Neuronal stem cell (in vitro differentiated cells): Measurements from ENCODE around the gene TBX1.

Experiments
- DNase-seq: peaks from one replicate; pipeline ENCODE4 v3.0.0-alpha.2; 2013; ENCODE audit warnings: low spot score
- H2AFZ ChIP-seq: one replicate; pipeline ENCODE4 v1.6.1; 2013; ENCODE audit warnings: mild to moderate bottlenecking, low read length, inconsistent platforms
- H2AK5ac ChIP-seq: 2 replicates; pipeline ENCODE4 v1.6.1; 2013; ENCODE audit warnings: low read depth, mild to moderate bottlenecking, inconsistent platforms, low read length, moderate library complexity, mixed read lengths
- H2BK120ac ChIP-seq: 2 replicates; pipeline ENCODE4 v1.6.1; 2013; ENCODE audit warnings: low read depth, mild to moderate bottlenecking, inconsistent platforms, low read length, moderate library complexity, mixed read lengths
- H2BK12ac ChIP-seq: one replicate; pipeline ENCODE4 v1.6.1; 2013; ENCODE audit warnings: low read length, inconsistent platforms
- H2BK15ac ChIP-seq: 2 replicates; pipeline ENCODE4 v1.6.1; 2013; ENCODE audit warnings: mild to moderate bottlenecking, low read length, inconsistent platforms, mixed read lengths
- H2BK5ac ChIP-seq: one replicate; pipeline ENCODE4 v1.6.1; 2013; ENCODE audit warnings: inconsistent platforms, mild to moderate bottlenecking, low read length, moderate library complexity
- H3K14ac ChIP-seq: one replicate; pipeline ENCODE4 v1.6.1; 2013; ENCODE audit warnings: low read length, inconsistent platforms
- H3K18ac ChIP-seq: 2 replicates; pipeline ENCODE4 v1.6.1; 2013; ENCODE audit warnings: low read length, inconsistent platforms
- H3K23ac ChIP-seq: 2 replicates; pipeline ENCODE4 v1.6.1; 2013; ENCODE audit warnings: low read depth, mild to moderate bottlenecking, mixed read lengths, low read length, inconsistent platforms; ENCODE audit not compliant: poor library complexity
- H3K27ac ChIP-seq: replicated peaks from 3 replicates; pipeline ENCODE4 v1.5.1; 2013; ENCODE audit warnings: low read length, inconsistent platforms
- H3K27me3 ChIP-seq, 3 experiments: 2 replicates each; pipeline ENCODE4 v1.6.1; 2013; ENCODE audit warnings: low read length in 3 of 3, mild to moderate bottlenecking in 2 of 3, inconsistent platforms in 1 of 3, low read depth in 1 of 3, mixed read lengths in 1 of 3, moderate library complexity in 1 of 3; ENCODE audit not compliant: control insufficient read depth in 3 of 3, insufficient read depth in 3 of 3
- H3K36me3 ChIP-seq, 2 donors: replicated peaks in 1 of 2; 2 replicates each; pipeline ENCODE4 v1.6.1; 2013; ENCODE audit warnings: low read length in 2 of 2; ENCODE audit not compliant: control insufficient read depth in 2 of 2, insufficient read depth in 2 of 2
- H3K4ac ChIP-seq: 2 replicates; pipeline ENCODE4 v1.6.1; 2013; ENCODE audit warnings: inconsistent platforms, mild to moderate bottlenecking, low read length, moderate library complexity
- H3K4me1 ChIP-seq, 2 donors: 1 replicate in 1 of 2; 2 replicates in 1 of 2; pipeline ENCODE4 v1.6.1; 2013; ENCODE audit warnings: low read length in 2 of 2, low read depth in 1 of 2; ENCODE audit not compliant: control insufficient read depth in 2 of 2, insufficient read depth in 1 of 2
- H3K4me2 ChIP-seq: one replicate; pipeline ENCODE4 v1.6.1; 2013; ENCODE audit warnings: mild to moderate bottlenecking, low read length, inconsistent platforms; ENCODE audit not compliant: insufficient read depth, poor library complexity, severe bottlenecking
- H3K4me3 ChIP-seq, 2 donors: 2 replicates each; pipeline ENCODE4 v1.5.1; 2013; ENCODE audit warnings: low read length in 2 of 2, mild to moderate bottlenecking in 2 of 2, inconsistent platforms in 1 of 2, moderate library complexity in 1 of 2
- H3K79me1 ChIP-seq: one replicate; pipeline ENCODE4 v1.6.1; 2013; ENCODE audit warnings: low read depth, mild to moderate bottlenecking, inconsistent platforms, low read length, moderate library complexity
- H3K9ac ChIP-seq: one replicate; pipeline ENCODE4 v1.6.1; 2013; ENCODE audit warnings: mild to moderate bottlenecking, low read depth, low read length, inconsistent platforms; ENCODE audit not compliant: poor library complexity
- H3K9me3 ChIP-seq, 2 donors: replicated peaks in 1 of 2; 2 replicates each; pipeline versions ENCODE3 to v1.6.1; 2013; ENCODE audit warnings: low read length in 2 of 2, mild to moderate bottlenecking in 2 of 2, inconsistent platforms in 1 of 2, low read depth in 1 of 2, mixed read lengths in 1 of 2, moderate library complexity in 1 of 2; ENCODE audit not compliant: control insufficient read depth in 2 of 2, insufficient read depth in 1 of 2
- H4K8ac ChIP-seq: one replicate; pipeline ENCODE4 v1.6.1; 2013; ENCODE audit warnings: low read depth, mild to moderate bottlenecking, inconsistent platforms, low read length, moderate library complexity
- H4K91ac ChIP-seq: one replicate; pipeline ENCODE4 v1.6.1; 2013; ENCODE audit warnings: low read length, low read depth, mild to moderate bottlenecking, inconsistent platforms; ENCODE audit not compliant: poor library complexity
- WGBS, 2 donors: extraction: QIAGEN DNeasy Blood & Tissue Kit; methylation state at CpG; one replicate each; pipeline ENCODE4 v1.1.7; 2013; ENCODE audit warnings: missing lambda C conversion rate in 2 of 2, mixed read lengths in 1 of 2; ENCODE audit not compliant: insufficient read length in 2 of 2, insufficient replicate concordance in 1 of 2; ENCODE audit errors: extremely low coverage in 2 of 2; 5-methylcytosine and 5-hydroxymethylcytosine counted together

TBX1 gene

DNA sequence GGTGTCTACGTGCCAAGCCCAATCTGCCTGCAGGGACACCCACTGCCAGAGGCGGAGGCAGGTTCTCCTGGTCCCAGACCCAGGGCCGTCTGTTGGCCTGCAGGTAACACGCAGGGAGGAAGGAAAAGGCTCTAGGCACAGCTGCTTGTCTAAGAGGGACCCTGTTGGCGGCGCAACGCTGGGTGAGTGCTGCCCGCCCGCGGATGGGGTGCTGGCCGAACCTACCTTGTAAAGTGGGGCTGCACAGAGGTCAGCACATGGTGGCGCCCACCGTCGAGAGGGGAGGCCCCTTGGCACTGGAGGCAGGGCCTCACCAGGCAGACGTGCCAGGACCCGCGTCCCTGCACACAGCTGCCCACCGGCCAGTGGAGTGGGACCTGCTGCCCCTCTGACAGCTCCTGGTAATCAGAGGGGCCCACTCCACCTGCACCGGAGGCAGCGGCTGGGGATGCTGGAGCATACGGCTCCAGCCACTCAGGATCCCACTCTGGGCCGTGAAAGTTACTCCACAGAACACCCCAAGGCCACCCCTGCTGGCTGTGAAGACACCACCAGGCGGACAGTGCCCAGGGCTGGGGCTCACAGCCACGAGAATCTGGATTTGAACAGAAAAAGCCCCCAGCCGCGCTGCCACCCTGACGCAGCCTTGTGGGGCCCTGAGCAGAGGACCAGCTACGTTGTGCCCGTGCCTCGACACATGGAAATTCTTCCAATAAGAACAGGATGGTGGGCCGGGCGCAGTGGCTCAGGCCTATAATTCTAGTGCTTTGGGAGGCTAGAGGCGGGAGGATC, 24.0 kb downstream of the TBX1 start:
- DNase-seq = no peak
- H2BK15ac ChIP-seq = no peak overlapping the region
- H3K14ac ChIP-seq = peak overlapping the region; percentile 21
- WGBS, 2 donors = no CpG with 5 or more reads among the region's 33 CpGs
- H2AK5ac ChIP-seq = no peak overlapping the region
- no peak overlapping the region for H4K8ac ChIP-seq
- no peak overlapping the region for H3K4me2 ChIP-seq
- H3K79me1 ChIP-seq = peaks cover 1% of the 10 kb centered on the region
- peaks cover 0 to 3% of the 10 kb centered on the region in 2 donors for H3K4me1 ChIP-seq
- H3K4me3 ChIP-seq = no peak overlapping the region
- no peak overlapping the region for H2BK120ac ChIP-seq
- peaks cover 0 to 5% (median 0%) of the 10 kb centered on the region in 3 experiments for H3K27me3 ChIP-seq
- H3K36me3 ChIP-seq = peaks cover 0 to 3% of the 10 kb centered on the region in 2 donors
- peaks cover 3% of the 10 kb centered on the region in 2 donors for H3K9me3 ChIP-seq
- no peak overlapping the region for H3K27ac ChIP-seq
- H2BK5ac ChIP-seq = no peak overlapping the region
- H2BK12ac ChIP-seq = no peak overlapping the region
- peak overlapping the region; percentile 40 for H3K9ac ChIP-seq
- no peak overlapping the region for H4K91ac ChIP-seq
- H3K23ac ChIP-seq = peak overlapping the region; percentile 73
- H3K18ac ChIP-seq = peak overlapping the region; percentile 8
- no peak overlapping the region for H2AFZ ChIP-seq
- H3K4ac ChIP-seq = no peak overlapping the region

GRCh38 chr22:19785461-19786263, 25.1 kb downstream of the TBX1 start:
- peak overlapping the region; percentile 57 for H2AK5ac ChIP-seq
- H3K27ac ChIP-seq = no peak overlapping the region
- H3K27me3 ChIP-seq = no peaks in the 10 kb centered on the region
- H3K36me3 ChIP-seq = peaks cover 0 to 3% of the 10 kb centered on the region in 2 donors
- no peak overlapping the region for H3K18ac ChIP-seq
- H2AFZ ChIP-seq = no peak overlapping the region
- H3K14ac ChIP-seq = no peak overlapping the region
- no peak overlapping the region for H3K9ac ChIP-seq
- no peaks in the 10 kb centered on the region for H3K4me1 ChIP-seq
- no peak overlapping the region for H2BK120ac ChIP-seq
- no CpG with 5 or more reads among the region's 22 CpGs for WGBS, 2 donors
- H2BK5ac ChIP-seq = no peak overlapping the region
- H3K9me3 ChIP-seq = peaks cover 3 to 13% of the 10 kb centered on the region in 2 donors
- no peak overlapping the region for H3K4ac ChIP-seq
- H3K4me2 ChIP-seq = no peak overlapping the region
- no peak overlapping the region for H2BK12ac ChIP-seq
- no peak for DNase-seq
- no peak overlapping the region for H4K91ac ChIP-seq
- H2BK15ac ChIP-seq = peak overlapping the region; percentile 55
- H3K4me3 ChIP-seq = no peak overlapping the region
- H3K79me1 ChIP-seq = peaks cover 1% of the 10 kb centered on the region
- H4K8ac ChIP-seq = no peak overlapping the region
- H3K23ac ChIP-seq = peak overlapping the region; percentile 91

DNA sequence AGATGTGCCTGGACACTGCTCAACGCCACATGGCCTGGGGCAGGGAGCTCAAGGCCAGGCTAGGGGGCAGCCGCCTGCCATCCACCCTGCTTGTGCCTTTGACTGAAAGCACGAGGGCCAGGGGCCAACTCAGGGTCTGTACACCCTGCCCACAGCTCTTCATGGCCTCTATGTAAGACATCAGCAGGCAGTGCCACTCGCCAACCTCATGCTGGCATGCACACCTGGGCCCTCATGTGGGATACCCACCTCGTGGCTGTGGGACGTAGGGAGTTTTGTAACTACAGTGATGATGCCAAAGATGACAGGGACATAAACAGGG, 25.6 kb downstream of the TBX1 start:
- no peak for DNase-seq
- peaks cover 3 to 15% of the 10 kb centered on the region in 2 donors for H3K9me3 ChIP-seq

More for the DNA sequence above, 25.6 kb downstream of the TBX1 start:
- Histone ChIP-seq H3K4me2 (no peak overlapping the region), H3K23ac (peak overlapping the region; percentile 91), H3K4me1 (no peaks in the 10 kb centered on the region), H2AK5ac (peak overlapping the region; percentile 57), H2BK5ac (no peak overlapping the region), H3K27ac (no peak overlapping the region), H2AFZ (no peak overlapping the region), H3K36me3 (peaks cover 0 to 3% of the 10 kb centered on the region in 2 donors), H3K4me3 (no peak overlapping the region), H2BK12ac (no peak overlapping the region), H2BK120ac (no peak overlapping the region), H3K4ac (no peak overlapping the region), H3K79me1 (peaks cover 1% of the 10 kb centered on the region), H3K14ac (no peak overlapping the region), H3K18ac (no peak overlapping the region), H3K9ac (peak overlapping the region; percentile 12), H2BK15ac (peak overlapping the region; percentile 55), H3K27me3 (no peaks in the 10 kb centered on the region), H4K8ac (no peak overlapping the region), H4K91ac (no peak overlapping the region)
- no CpG with 5 or more reads among the region's 6 CpGs for WGBS, 2 donors
